Measurements from ENCODE around the gene TIE1.
A peak's percentile ranks its signal among the peaks of the same experiment; 100 is the strongest.

The TIE1 gene

DNA sequence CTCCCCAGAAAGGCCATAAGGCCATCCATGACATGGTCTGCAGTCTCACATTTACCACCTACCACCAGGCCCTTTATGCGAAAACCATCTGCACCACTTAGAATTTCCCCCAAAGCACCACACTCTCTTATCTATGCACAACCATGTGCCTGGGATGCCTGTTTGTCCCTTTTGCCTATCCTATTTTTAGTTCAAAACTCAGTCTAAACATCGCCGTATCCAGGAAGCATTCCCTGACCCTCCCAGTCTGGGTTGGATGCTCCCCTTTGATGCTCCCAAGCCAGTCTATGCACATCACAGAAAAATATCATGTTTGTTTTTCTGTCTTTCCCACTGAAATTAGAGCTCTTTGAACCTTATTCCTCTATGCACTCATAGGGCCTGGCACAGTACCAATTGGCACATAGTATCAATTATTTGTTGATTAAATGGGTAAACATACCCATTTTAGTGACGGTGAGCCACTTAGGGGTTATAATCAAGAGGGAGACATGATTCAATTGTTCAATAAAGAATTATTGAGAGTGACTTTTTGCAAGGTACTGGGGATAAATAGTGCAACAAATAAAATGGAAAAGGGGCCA, 43.6 kb downstream of the TIE1 start:
- DNase-seq = no peak

DNA sequence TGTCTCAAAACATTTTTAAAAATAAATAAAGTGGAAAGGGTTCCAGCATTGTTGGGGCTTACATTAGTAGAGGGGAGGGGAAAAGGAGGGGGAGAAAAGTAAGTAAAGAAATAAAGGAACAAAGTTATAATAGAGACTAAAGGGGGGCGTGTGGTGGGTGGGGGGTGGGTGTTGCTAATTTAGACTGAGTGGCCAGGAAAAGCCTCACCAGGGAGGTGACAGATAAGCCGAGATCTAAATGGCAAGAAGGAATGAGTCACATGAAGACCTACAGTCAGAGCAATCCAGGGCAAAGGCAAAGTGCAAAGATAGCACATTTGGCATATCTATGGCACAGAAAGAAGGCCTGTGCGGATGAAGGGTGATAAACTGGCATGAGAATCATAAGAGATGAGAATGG, 44.3 kb downstream of the TIE1 start:
- no peak for DNase-seq

GRCh38 chr1:43346636-43347035, 45.9 kb downstream of the TIE1 start:
- no peak for DNase-seq

DNA sequence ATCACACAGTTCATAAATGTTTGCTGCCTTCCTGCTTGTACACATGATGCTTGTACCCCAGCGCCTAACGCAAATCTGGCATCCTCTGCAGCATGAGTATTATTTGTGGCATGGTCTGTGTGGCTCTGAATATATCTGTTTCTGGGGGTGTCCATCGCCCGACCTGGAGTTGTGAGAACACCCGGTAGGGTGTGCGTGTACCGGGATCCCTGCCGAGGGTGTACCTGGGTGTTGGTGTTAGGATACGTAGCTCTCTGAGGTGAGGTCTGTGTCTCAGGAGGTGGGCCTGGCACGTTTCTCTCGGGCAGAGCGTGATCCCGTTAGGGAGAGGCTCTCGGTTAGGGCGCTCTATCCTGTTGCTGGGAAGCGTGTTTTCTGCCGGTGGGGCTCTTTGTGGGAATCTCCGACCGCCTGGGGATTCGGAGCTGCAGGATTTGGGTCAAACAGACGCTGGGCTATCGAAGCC, 47.6 kb downstream of the TIE1 start:
- no peak for DNase-seq

- DNase-seq = peak; percentile 74
Observed at GRCh38 chr1:43348809-43349593, 48.2 kb downstream of the TIE1 start.

DNA sequence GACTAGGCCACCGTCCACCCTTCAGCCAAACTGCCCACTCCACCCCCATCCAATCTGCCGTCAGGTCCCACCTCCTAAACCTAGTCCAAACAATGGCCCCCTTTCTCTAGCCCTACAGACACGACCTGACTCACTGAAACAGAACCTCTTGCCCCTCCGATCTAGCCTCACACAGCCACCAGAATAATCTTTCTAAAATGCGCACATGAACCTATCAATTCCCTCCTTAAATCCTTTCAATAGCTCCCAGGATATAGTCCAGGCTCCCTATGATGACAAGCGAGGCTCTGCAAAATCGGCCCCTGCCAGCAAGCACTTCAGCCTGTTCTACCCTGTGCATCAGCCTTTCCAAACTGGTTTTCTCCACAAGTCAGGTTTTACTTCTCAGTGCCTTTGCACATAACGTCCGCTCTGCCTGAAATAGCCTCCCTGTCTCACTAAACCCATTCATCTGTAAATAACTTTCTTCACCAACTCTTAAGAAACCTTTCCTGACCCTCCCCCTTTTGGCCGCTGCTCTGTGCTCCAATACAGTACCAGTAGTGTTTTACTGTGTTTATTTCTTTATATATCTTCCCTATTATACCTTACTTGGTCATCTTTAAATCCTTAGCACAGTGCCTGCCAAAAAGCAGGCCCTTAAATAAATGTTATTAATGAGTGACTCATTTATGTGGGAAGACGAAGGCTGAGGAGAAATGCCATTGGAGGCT, 49.0 kb downstream of the TIE1 start:
- no peak for DNase-seq

DNA sequence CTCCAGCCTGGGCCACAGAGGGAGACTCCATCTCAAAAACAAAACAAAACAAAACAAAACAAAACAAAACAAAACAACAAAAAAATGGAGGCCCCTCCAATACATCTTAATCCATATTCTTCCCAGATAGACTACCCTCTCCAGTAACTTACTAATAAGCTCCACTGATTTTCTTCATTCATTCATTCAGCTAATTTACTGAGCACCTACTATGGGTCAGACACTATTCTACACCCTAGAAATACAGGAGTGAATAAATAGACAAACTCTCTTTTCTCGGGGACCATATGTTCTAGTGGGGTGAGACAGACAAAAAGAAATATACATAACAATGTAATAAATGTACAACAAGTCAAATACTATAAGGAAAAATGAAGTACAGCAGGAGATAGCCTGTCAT, 50.2 kb downstream of the TIE1 start:
- DNase-seq = no peak

DNA sequence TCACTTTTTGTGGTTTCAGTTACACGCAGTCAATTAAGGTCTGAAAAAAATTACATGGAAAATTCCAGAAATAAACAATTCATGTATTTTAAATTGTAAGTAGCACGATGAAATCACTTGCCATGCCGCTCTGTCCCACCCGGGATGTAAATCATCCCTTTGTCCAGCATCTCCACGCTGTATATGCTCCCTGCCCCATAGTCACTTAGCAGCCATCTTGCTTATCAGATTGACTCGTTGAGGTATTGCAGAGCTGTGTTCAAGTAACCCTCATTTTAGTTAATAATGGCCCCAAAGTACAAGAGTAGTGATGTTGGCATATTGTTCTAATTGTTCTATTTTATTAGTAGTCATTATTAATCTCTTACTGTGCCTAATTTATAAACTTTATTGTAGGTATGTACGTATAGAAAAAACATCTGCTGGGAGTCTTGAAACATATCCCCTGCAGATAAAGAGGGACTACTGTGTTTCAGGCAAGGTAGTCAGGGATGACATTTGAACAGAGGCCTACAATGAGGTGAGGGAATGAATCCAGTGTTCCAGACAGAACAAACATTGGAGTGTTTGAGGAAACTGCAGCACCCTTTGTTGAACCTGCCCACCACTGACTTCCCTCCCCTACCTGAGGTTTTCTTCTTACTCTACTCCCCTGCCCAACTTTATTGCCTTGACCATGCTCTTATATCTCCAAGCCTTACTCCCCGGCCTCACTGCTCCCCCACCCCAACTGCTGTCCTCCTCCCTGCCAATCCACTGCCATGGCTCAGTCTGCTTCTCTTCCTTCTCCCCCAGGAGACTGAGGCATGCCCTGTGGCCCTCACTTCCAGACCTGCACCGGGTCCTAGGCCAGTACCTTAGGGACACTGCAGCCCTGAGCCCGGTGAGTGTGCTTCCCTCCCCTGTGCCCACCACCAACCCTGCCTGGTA, 50.9 kb downstream of the TIE1 start:
- DNase-seq = no peak

- no peak for DNase-seq
Observed at GRCh38 chr1:43352351-43352705, 51.5 kb downstream of the TIE1 start.

DNA sequence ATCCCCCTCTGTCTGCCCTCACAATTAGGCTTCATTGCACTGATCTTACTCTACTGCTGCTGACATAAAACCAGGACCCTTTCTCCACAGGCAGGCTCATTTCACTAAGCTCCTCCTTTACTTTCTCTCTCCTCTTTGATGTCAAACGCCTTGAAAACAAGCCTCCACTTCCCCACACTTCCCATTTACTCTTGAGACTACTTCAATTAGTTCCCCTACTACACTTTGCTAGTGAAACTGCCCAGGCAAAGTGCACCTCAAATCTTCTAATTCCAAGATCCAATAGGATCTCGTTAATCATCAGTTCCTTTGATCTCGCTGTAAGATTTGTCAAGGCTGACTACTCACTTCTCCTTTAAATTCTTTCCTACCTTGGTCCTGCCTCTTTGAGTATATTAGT, 52.1 kb downstream of the TIE1 start:
- no peak for DNase-seq

- no peak for DNase-seq
Observed at GRCh38 chr1:43354471-43354870, 53.7 kb downstream of the TIE1 start.

GRCh38 chr1:43354936-43355335, 54.2 kb downstream of the TIE1 start:
- DNase-seq = no peak

GRCh38 chr1:43357251-43357650, 56.5 kb downstream of the TIE1 start:
- DNase-seq = no peak

GRCh38 chr1:43358121-43358745, 57.5 kb downstream of the TIE1 start:
- peak; percentile 37 for DNase-seq

DNA sequence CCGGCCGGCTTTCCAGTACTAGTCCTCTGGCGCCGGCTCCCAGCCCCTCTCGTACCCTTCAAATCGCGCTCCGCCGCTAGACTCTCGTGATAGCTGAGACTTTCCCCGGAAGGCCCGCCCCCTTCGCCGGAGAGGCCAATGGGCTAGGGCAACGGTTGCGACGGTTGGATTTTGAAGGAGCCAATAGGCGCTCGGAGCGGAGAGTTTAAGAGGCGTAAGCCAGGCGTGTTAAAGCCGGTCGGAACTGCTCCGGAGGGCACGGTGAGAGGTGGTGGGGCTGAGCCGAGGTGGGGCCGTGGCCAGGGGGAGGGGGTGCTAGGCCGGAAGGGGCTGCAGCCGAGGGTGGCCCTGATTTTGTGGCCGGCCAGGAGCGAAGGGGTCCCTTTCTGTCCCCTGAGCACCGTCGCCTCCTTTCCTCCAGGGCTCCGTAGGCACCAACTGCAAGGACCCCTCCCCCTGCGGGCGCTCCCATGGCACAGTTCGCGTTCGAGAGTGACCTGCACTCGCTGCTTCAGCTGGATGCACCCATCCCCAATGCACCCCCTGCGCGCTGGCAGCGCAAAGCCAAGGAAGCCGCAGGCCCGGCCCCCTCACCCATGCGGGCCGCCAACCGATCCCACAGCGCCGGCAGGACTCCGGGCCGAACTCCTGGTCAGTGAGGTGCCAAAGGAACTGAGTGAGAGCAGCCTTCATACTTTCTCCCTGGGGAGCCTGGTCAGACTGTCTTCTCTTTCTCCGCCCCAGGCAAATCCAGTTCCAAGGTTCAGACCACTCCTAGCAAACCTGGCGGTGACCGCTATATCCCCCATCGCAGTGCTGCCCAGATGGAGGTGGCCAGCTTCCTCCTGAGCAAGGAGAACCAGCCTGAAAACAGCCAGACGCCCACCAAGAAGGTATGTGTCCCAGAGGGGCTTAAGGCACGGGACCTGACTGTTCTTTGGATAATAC, 58.2 kb downstream of the TIE1 start, which contains the start of gene CDC20:
CDC20 (plus strand) TSS at position 236 of the 948 bp plus-strand sequence; CDS start at position 471, 235 bp downstream.
- DNase-seq = peak; percentile 97

- DNase-seq = peak; percentile 20
Observed at GRCh38 chr1:43359696-43360095, 58.9 kb downstream of the TIE1 start.

DNA sequence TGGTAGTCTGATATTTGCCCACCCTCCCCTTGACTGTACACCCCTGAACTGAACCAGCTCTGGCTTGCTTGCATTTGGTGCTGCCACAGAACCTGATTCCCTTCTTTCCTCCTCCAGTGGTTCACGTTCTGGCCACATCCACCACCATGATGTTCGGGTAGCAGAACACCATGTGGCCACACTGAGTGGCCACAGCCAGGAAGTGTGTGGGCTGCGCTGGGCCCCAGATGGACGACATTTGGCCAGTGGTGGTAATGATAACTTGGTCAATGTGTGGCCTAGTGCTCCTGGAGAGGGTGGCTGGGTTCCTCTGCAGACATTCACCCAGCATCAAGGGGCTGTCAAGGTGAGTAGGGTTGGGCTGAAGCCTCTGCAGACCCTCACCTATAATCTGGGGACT, 59.8 kb downstream of the TIE1 start:
- DNase-seq = no peak

DNA sequence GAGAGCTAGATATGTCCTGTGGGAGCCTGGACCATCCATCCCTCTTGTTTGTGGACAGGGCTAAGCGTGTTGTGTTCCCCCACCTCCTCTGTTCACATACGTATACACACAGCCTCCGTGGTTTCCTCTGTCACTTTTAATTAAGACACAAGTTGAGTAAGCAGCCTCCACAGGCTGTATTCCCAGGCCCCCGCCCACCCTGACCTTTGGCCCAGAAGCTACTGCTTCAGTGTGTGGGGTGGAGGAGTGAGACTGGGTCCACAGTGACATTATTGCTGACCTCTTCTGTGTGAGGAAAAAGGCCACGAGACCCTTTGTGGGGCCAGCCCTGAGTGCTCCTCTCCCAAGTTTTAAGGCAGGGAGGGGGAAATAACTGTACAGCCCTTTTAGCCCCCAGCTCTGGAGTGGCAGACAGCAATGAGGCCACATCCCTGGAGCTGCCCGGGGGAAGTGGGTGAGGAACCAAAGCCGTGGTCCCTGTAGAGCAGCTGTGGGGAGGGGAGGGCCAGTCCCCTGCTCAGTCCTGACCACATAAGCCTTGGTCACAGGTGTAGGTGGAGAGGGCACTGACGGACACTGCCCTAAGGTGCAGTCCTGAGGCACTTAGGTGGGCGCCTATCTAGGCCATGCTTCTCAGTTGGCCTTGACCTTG, 62.6 kb downstream of the TIE1 start:
- no peak for DNase-seq

DNA sequence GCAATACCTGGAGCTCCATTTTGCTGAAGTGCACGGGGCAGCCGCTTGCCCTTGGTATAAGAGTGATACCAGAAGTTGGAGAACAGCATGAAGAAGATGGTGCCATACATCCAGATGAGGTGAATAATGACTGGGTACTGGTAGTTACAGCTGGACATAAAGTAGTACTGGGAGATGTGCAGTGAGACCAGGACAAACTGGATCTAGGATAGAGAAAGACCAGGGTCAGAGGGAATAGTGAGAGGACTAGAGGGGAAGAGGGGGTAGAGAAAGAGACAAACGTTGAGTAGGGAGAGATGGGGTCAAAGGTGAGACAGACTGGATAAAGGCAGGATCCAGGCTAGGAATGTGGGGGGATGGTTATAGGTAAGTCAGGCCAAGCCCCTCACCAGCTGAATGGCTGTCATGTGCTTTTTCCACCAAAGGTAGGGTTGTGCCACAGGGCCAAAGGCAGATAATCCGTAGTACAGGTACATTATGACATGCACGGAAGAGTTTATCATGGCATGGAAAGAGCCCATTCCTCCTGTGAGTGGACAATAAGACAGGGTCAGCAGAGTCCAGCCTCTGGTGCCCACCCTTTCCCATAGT, 63.2 kb downstream of the TIE1 start:
- no peak for DNase-seq

DNA sequence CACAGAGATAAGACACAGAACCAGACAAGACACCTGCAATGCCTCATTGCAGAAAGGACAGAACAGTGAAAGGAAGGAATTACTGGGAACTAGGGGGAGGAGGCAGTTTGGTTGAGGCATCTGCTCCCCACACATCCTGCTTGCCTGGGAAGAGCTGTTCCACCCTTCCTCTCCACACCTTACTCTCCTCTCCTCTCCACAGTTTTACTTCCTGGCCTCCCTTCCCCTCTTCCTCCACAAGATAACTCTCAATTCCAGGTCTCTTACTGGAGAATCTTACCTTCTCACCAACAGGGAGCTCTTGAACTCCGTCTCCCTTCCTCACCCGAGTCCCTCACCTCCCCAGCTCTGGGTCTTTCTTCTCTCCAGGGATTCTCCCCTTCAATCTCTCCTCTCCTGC, 64.9 kb downstream of the TIE1 start:
- DNase-seq = no peak
